Osteocyte (in vitro differentiated cells): Measurements from ENCODE around the gene PHTF1. TPM values are rescaled to one million over a fixed set of nuclear protein-coding genes. Genes with fewer than 3 reads are reported as not detected.
A peak's percentile ranks its signal among the peaks of the same experiment; 100 is the strongest.

Source experiments
- DNase-seq: peaks from one replicate; pipeline ENCODE4 v3.0.0; 2021; ENCODE audit warnings: mixed read lengths; ENCODE audit not compliant: unreplicated experiment; ENCODE audit errors: extremely low spot score
- H3K27ac Mint-ChIP-seq: one replicate; pipeline ENCODE4 v1.8.0; 2021; ENCODE audit warnings: mild to moderate bottlenecking, mixed read lengths; ENCODE audit not compliant: unreplicated experiment
- H3K27me3 Mint-ChIP-seq: one replicate; pipeline ENCODE4 v1.8.0; 2021; ENCODE audit warnings: mixed read lengths; ENCODE audit not compliant: unreplicated experiment
- H3K36me3 Mint-ChIP-seq: one replicate; pipeline ENCODE4 v1.8.0; 2021; ENCODE audit warnings: mixed read lengths; ENCODE audit not compliant: unreplicated experiment
- H3K4me1 Mint-ChIP-seq: one replicate; pipeline ENCODE4 v1.8.0; 2021; ENCODE audit warnings: mixed read lengths; ENCODE audit not compliant: unreplicated experiment
- H3K4me3 Mint-ChIP-seq: one replicate; pipeline ENCODE4 v1.8.0; 2021; ENCODE audit warnings: mild to moderate bottlenecking, moderate library complexity, mixed read lengths; ENCODE audit not compliant: unreplicated experiment
- H3K9me3 Mint-ChIP-seq: one replicate; pipeline ENCODE4 v1.8.0; 2021; ENCODE audit warnings: mixed read lengths; ENCODE audit not compliant: unreplicated experiment
- total RNA-seq: library from RNA; stranded (reverse); gene quantifications from 2 replicates; pipeline ENCODE4 v1.2.1, GENCODE V29; 2021
- TF ChIP-seq, protein P1 (sequence below): fragments of 200-600 bp; sonication (generic); IDR thresholded peaks from 2 replicates; pipeline ENCODE4 v1.5.0; 2021; ENCODE audit warnings: antibody characterized with exemption, mild to moderate bottlenecking, moderate library complexity

PHTF1 gene
- total RNA-seq, 1 donor from 2014 or later: 25.8 TPM

DNA sequence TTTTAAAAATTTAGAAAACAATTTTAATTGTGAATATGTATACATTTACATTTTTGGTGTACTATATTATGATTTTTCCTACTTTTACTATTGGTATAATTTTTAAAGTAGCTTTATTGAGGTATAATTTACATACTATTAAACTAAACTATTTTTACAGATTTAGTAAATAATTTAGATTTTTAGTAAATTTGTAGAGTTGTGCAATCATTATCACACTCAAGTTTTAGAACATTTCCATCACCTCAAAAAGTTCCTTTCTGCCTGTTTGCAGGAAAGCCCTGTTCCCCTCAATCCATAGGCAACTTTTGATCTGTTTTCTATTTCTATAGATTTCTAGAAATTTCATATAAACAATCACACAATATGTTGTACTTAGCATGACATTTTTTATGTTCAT lies 8.2 kb downstream of the PHTF1 start:
- Mint-ChIP-seq H3K36me3 (peaks cover 17% of the 10 kb centered on the region), H3K9me3 (no peaks in the 10 kb centered on the region), H3K27ac (no peak overlapping the region), H3K4me1 (peaks cover 21% of the 10 kb centered on the region), H3K27me3 (no peaks in the 10 kb centered on the region), H3K4me3 (no peak overlapping the region)
- TF ChIP-seq, protein P1, sequence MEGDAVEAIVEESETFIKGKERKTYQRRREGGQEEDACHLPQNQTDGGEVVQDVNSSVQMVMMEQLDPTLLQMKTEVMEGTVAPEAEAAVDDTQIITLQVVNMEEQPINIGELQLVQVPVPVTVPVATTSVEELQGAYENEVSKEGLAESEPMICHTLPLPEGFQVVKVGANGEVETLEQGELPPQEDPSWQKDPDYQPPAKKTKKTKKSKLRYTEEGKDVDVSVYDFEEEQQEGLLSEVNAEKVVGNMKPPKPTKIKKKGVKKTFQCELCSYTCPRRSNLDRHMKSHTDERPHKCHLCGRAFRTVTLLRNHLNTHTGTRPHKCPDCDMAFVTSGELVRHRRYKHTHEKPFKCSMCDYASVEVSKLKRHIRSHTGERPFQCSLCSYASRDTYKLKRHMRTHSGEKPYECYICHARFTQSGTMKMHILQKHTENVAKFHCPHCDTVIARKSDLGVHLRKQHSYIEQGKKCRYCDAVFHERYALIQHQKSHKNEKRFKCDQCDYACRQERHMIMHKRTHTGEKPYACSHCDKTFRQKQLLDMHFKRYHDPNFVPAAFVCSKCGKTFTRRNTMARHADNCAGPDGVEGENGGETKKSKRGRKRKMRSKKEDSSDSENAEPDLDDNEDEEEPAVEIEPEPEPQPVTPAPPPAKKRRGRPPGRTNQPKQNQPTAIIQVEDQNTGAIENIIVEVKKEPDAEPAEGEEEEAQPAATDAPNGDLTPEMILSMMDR: no peak
- DNase-seq: no peak

DNA sequence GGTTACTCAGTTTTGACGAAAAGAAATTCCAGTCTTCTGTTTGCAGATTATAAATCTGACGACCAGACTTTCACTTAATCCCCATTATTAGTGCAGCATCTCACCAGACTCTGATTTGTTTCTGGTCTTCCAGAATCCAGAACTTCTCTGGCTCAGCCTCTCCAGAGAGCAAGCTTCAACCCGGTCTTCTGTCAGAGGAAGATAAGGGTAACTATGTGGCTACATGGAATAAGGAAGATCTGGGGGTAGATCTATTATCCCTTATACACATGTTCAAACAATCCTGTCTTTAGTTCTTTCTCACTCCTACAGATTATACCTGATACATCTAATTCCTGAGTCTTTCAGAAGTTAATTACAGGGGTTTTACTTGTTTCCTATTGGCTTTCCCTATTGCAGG lies 9.9 kb downstream of the PHTF1 start:
- Mint-ChIP-seq H3K4me3 (no peak overlapping the region), H3K4me1 (peaks cover 15% of the 10 kb centered on the region), H3K27ac (no peak overlapping the region), H3K27me3 (no peaks in the 10 kb centered on the region), H3K9me3 (no peaks in the 10 kb centered on the region), H3K36me3 (peaks cover 17% of the 10 kb centered on the region)
- DNase-seq: no peak
- TF ChIP-seq, protein P1: no peak

DNA sequence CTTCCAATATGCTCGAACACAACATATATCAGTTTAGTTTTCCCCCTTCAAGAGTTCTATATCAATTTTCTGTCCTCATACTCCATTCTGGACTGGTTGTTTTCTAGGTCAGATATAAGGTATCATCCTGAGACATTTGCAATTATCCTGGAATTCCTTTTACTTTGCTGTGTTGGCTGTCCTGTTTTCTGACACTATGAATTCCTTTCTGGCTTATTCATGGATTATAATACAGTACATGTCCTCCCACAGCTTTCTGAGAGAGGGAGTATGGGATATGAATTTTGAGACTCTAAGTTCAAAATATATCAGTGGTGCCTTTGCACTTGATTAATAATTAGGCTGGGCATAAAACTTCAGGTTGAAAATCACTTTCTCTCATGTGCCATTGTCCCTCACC lies 11.9 kb downstream of the PHTF1 start:
- TF ChIP-seq, protein P1: no peak
- no peaks in the 10 kb centered on the region for H3K9me3 Mint-ChIP-seq
- DNase-seq: no peak

DNA sequence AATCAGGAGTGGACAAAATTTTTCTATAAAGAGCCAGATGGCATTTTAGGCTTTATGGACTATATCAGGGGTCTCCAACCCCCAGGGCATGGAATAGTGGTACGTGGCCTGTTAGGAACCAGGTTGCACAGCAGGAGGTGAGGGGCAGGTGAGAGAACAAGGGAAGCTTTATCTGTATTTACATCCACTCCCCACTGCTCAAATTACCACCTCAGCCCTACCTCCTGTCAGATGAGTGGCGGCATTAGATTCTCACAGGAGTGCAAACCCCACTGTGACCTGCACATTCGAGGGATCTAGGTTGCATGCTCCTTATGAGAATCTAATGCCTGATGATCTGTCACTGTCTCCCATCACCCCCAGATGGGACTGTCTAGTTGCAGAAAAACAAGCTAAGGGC lies 13.9 kb downstream of the PHTF1 start:
- no peaks in the 10 kb centered on the region for H3K27me3 Mint-ChIP-seq
- no peak for DNase-seq
- no peaks in the 10 kb centered on the region for H3K9me3 Mint-ChIP-seq
- H3K36me3 Mint-ChIP-seq: peaks cover 12% of the 10 kb centered on the region
- H3K27ac Mint-ChIP-seq: no peak overlapping the region
- no peak overlapping the region for H3K4me3 Mint-ChIP-seq
- peaks cover 15% of the 10 kb centered on the region for H3K4me1 Mint-ChIP-seq
- TF ChIP-seq, protein P1: no peak

More for the DNA sequence above, 11.9 kb downstream of the PHTF1 start:
- Mint-ChIP-seq H3K27ac (peak overlapping the region; percentile 9), H3K4me1 (peaks cover 15% of the 10 kb centered on the region), H3K36me3 (peaks cover 9% of the 10 kb centered on the region), H3K4me3 (no peak overlapping the region), H3K27me3 (no peaks in the 10 kb centered on the region)

DNA sequence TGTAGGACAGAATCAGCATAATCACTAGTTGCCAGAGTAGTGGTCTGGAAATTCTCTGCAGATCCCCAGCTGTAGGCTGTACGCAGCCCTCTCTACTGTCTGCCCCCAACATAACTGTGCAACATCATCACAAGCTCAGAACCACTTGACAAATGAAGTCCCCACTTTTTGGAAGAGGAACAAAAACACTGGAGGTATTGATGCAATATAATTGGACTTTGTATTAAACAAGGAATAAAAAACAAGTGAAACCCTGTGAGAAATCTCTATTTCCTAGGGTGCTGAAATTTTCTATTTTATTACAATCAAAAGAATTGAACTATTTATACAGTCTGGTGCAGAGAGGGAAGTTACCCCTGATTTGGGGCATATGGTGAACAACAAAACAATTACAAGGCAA lies 15.2 kb downstream of the PHTF1 start:
- peaks cover 15% of the 10 kb centered on the region for H3K4me1 Mint-ChIP-seq
- no peaks in the 10 kb centered on the region for H3K27me3 Mint-ChIP-seq

More for the DNA sequence above, 15.2 kb downstream of the PHTF1 start:
- DNase-seq: no peak
- TF ChIP-seq, protein P1: no peak
- Mint-ChIP-seq H3K27ac (no peak overlapping the region), H3K9me3 (no peaks in the 10 kb centered on the region), H3K36me3 (peaks cover 12% of the 10 kb centered on the region), H3K4me3 (no peak overlapping the region)
